HCT116 (cell line): Measurements from ENCODE around the gene SLC25A45. TPM values are rescaled to one million over a fixed set of nuclear protein-coding genes. Genes with fewer than 3 reads are reported as not detected.

Experiments
- ATAC-seq: fragments of 200-7000 bp; cut with Tn5 transposase; 2 replicates; pipeline ENCODE4 v1.9.1; 2020; ENCODE audit warnings: mild to moderate bottlenecking, moderate library complexity
- BruUV-seq: library from RNA; stranded (reverse); fragments of 400-500 nt; replicated peaks from 2 replicates; lab custom pipeline; 2021; lab: Mats Ljungman, UMichigan
- CTCF ChIA-PET: fragments of 300-600 bp; sonication (Branson Sonifier 250); formaldehyde crosslinking; loops from one replicate; lab custom pipeline; 2021; ENCODE audit warnings: antibody characterized with exemption; lab: Charles Lee
- POLR2A ChIA-PET: fragments of 300-600, 350-600 bp; sonication (Branson Sonifier 250); formaldehyde crosslinking; loops from one replicate; lab custom pipeline; 2021; ENCODE audit warnings: antibody characterized with exemption; lab: Charles Lee
- RAD21 ChIA-PET, 2 experiments: fragments of 300-600 bp; sonication (Branson Sonifier 250); formaldehyde crosslinking; loops; one replicate each; lab custom pipeline; 2023; ENCODE audit warnings: low total read pairs in 2 of 2; ENCODE audit not compliant: uncharacterized antibody in 2 of 2, unreplicated experiment in 2 of 2, low non-redundant PET in 1 of 2; lab: Charles Lee
- DNase-seq: peaks from one replicate; pipeline ENCODE4 v3.0.0-alpha.2; 2010; ENCODE audit warnings: low read depth, low spot score
- H2AFZ ChIP-seq: fragments of 200-600 bp; shearing (Covaris generic), sonication (generic); 2 replicates; pipeline ENCODE4 v1.6.1; 2017; ENCODE audit warnings: low read depth, mixed run types, mixed read lengths, antibody characterized with exemption, low read length; ENCODE audit not compliant: poor library complexity, severe bottlenecking
- H3K27ac ChIP-seq: 2 replicates; pipeline ENCODE4 v1.5.1; 2012; ENCODE audit warnings: low read depth, low read length
- H3K27me3 ChIP-seq: fragments of 200-600 bp; sonication (generic); 2 replicates; pipeline ENCODE4 v1.6.1; 2016; ENCODE audit warnings: mixed run types, low read length, mixed read lengths; ENCODE audit not compliant: insufficient read depth
- H3K36me3 ChIP-seq, 2 experiments: fragments of 200-500 bp in 1 of 2; fragments of 200-600 bp in 1 of 2; sonication (Bioruptor generic) in 1 of 2; sonication (generic) in 1 of 2; 2 replicates each; pipeline versions ENCODE4 v1.5.1 to v1.6.1; 2014 to 2016; ENCODE audit warnings: low read length in 2 of 2, inconsistent platforms in 1 of 2, mixed read lengths in 1 of 2, mixed run types in 1 of 2; ENCODE audit not compliant: insufficient read depth in 2 of 2, control insufficient read depth in 1 of 2
- H3K4me1 ChIP-seq, 2 experiments: fragments of 200-600 bp in 1 of 2; sonication (generic) in 1 of 2; 2 replicates each; pipeline versions ENCODE4 v1.5.1 to v1.6.1; 2012 to 2017; ENCODE audit warnings: low read length in 2 of 2, inconsistent platforms in 1 of 2, mild to moderate bottlenecking in 1 of 2, mixed read lengths in 1 of 2, mixed run types in 1 of 2, moderate library complexity in 1 of 2; ENCODE audit not compliant: insufficient read depth in 2 of 2, control insufficient read depth in 1 of 2
- H3K4me2 ChIP-seq: fragments of 200-600 bp; sonication (generic); 2 replicates; pipeline ENCODE4 v1.6.1; 2017; ENCODE audit warnings: mixed run types, low read length, mixed read lengths
- H3K4me3 ChIP-seq, 2 experiments: fragments of 200-600 bp in 1 of 2; sonication (generic) in 1 of 2; replicated peaks in 1 of 2; 2 replicates each; pipeline ENCODE4 v1.5.1; 2011 to 2016; ENCODE audit warnings: low read length in 2 of 2, control low read depth in 1 of 2, low read depth in 1 of 2, mild to moderate bottlenecking in 1 of 2, mixed read lengths in 1 of 2, mixed run types in 1 of 2
- H3K79me2 ChIP-seq: fragments of 200-600 bp; sonication (generic); 2 replicates; pipeline ENCODE4 v1.6.1; 2017; ENCODE audit warnings: mild to moderate bottlenecking, mixed run types, low read length, moderate library complexity, mixed read lengths; ENCODE audit not compliant: insufficient read depth
- H3K9ac ChIP-seq: fragments of 200-600 bp; sonication (generic); 2 replicates; pipeline ENCODE4 v1.6.1; 2016; ENCODE audit warnings: low read length, mixed read lengths
- H3K9me2 ChIP-seq: fragments of 200-600 bp; sonication (generic), shearing (Covaris generic); 2 replicates; pipeline ENCODE4 v1.6.1; 2017; ENCODE audit warnings: mixed run types, mild to moderate bottlenecking, moderate library complexity; ENCODE audit not compliant: insufficient read depth
- H3K9me3 ChIP-seq, 2 experiments: fragments of 200-500 bp in 1 of 2; fragments of 200-600 bp in 1 of 2; sonication (Bioruptor generic) in 1 of 2; sonication (generic) in 1 of 2; 2 replicates each; pipeline ENCODE4 v1.6.1; 2014 to 2017; ENCODE audit warnings: low read length in 2 of 2, mixed read lengths in 2 of 2, inconsistent platforms in 1 of 2, low read depth in 1 of 2, mild to moderate bottlenecking in 1 of 2, mixed run types in 1 of 2, moderate library complexity in 1 of 2; ENCODE audit not compliant: control insufficient read depth in 1 of 2, insufficient read depth in 1 of 2
- H4K20me1 ChIP-seq: fragments of 200-600 bp; sonication (generic), shearing (Covaris generic); 2 replicates; pipeline ENCODE4 v1.6.1; 2017; ENCODE audit warnings: mixed run types, mild to moderate bottlenecking, moderate library complexity; ENCODE audit not compliant: insufficient read depth
- ATF3 ChIP-seq: IDR thresholded peaks from 2 replicates; pipeline ENCODE4 v1.6.1; 2012
- CBX3 ChIP-seq: IDR thresholded peaks from 2 replicates; pipeline ENCODE4 v1.6.1; 2012; ENCODE audit warnings: low read depth
- CEBPB ChIP-seq: IDR thresholded peaks from 2 replicates; pipeline ENCODE4 v1.6.1; 2012; ENCODE audit warnings: low read depth
- ELF1 ChIP-seq: IDR thresholded peaks from 2 replicates; pipeline ENCODE4 v1.6.1; 2012; ENCODE audit warnings: low read depth, borderline replicate concordance
- EZH2phosphoT487 ChIP-seq: fragments of 200-600 bp; IDR thresholded peaks from 2 replicates; pipeline ENCODE4 v1.6.1; 2018; ENCODE audit warnings: antibody characterized with exemption, borderline replicate concordance
- POLR2A ChIP-seq: IDR thresholded peaks from 2 replicates; pipeline ENCODE4 v1.7.0; 2011; ENCODE audit warnings: borderline replicate concordance; ENCODE audit not compliant: insufficient read depth, insufficient read length; ENCODE audit errors: extremely low read depth
- SIN3A ChIP-seq: IDR thresholded peaks from 2 replicates; pipeline ENCODE4 v1.6.1; 2012; ENCODE audit warnings: low read depth
- YY1 ChIP-seq: IDR thresholded peaks from 2 replicates; pipeline ENCODE4 v1.6.1; 2011; ENCODE audit warnings: low read length, low read depth, moderate library complexity, mild to moderate bottlenecking; ENCODE audit not compliant: insufficient replicate concordance; ENCODE audit errors: extremely low read depth
- ZBTB33 ChIP-seq: IDR thresholded peaks from 2 replicates; pipeline ENCODE4 v1.6.1; 2011; ENCODE audit warnings: mild to moderate bottlenecking, low read length, moderate library complexity; ENCODE audit not compliant: insufficient replicate concordance; ENCODE audit errors: extremely low read depth
- ZNF274 ChIP-seq: fragments of 200-500 bp; sonication (Bioruptor generic); IDR thresholded peaks from 2 replicates; pipeline ENCODE4 v1.6.1; 2014; ENCODE audit warnings: mild to moderate bottlenecking, low read depth, low read length, inconsistent platforms
- intact Hi-C: fragments of 100-400 bp; cut with micrococcal nuclease; formaldehyde crosslinking; loops from 2 replicates; pipeline ENCODE4 v1.10.0; 2022
- total RNA-seq: library from RNA; stranded (reverse); gene quantifications from one replicate; pipeline ENCODE4 v1.2.1, GENCODE V29; 2021; ENCODE audit not compliant: unreplicated experiment
- TF ChIP-seq, protein P1 (sequence below), 3 experiments: fragments of 200-600 bp in 1 of 3; sonication (generic) in 1 of 3; IDR thresholded peaks in 2 of 3; conservative IDR thresholded peaks in 1 of 3; 2 replicates each; pipeline ENCODE4 v1.5.1; 2012 to 2017; ENCODE audit warnings: low read depth in 2 of 3, low read length in 2 of 3, antibody characterized with exemption in 1 of 3, borderline replicate concordance in 1 of 3, control low read depth in 1 of 3, mild to moderate bottlenecking in 1 of 3, mixed read lengths in 1 of 3, mixed run types in 1 of 3, moderate library complexity in 1 of 3; ENCODE audit not compliant: insufficient read depth in 1 of 3

SLC25A45 gene
- total RNA-seq, 1 experiment from 2014 or later = 3.9 TPM

- Histone ChIP-seq H3K9ac (no peak overlapping the region), H3K9me3 (no peaks in the 10 kb centered on the region), H3K27me3 (no peaks in the 10 kb centered on the region), H3K36me3 (peaks cover 12 to 20% of the 10 kb centered on the region in 2 experiments), H3K79me2 (no peaks in the 10 kb centered on the region), H3K27ac (no peak overlapping the region), H4K20me1 (no peaks in the 10 kb centered on the region), H3K9me2 (no peaks in the 10 kb centered on the region)
- BruUV-seq = no TSS peak
- CTCF ChIA-PET = no interaction called here
- no peak for DNase-seq
- TF ChIP-seq YY1 (no peak), ZBTB33 (no peak), ELF1 (no peak), CBX3 (no peak), EZH2phosphoT487 (no peak)
- TF ChIP-seq, all 23 proteins: peak for 0
- no peaks in the 10 kb centered on the region for H3K4me1 ChIP-seq
- ChIA-PET RAD21 (no interaction called here), POLR2A (no interaction called here)
- intact Hi-C loops = no loop called here
- H2AFZ ChIP-seq = no peak overlapping the region
- no peak for ATAC-seq
- no peak overlapping the region for H3K4me3 ChIP-seq
- H3K4me2 ChIP-seq = no peak overlapping the region
Observed at GRCh38 chr11:65399845-65400244, 17.4 kb upstream of the SLC25A45 start.

DNA sequence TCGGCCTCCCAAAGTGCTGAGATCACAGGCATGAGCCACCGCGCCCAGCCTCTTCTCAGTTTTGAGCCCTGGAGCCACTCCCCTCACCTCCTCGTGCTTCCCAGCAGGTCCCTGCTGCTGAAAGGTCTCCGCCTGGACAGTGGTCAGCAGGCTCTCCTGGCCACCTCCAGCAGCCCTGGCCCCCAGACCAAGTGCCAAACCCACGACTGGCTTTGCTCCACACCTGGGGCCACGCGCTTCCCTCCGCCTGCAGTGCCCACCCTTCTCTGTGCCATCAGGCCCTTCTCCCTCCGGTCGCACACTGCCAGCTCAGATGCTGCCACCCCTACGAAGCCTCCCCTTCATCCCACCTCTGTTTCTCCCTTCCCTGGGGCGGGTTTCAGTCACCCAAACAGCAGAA lies 16.8 kb upstream of the SLC25A45 start:
- no peaks in the 10 kb centered on the region for H3K79me2 ChIP-seq
- no peak overlapping the region for H3K9ac ChIP-seq
- no peaks in the 10 kb centered on the region for H3K27me3 ChIP-seq
- H3K4me3 ChIP-seq = no peak overlapping the region
- no peak for ATAC-seq
- no peaks in the 10 kb centered on the region for H3K9me2 ChIP-seq
- H2AFZ ChIP-seq = no peak overlapping the region
- no peaks in the 10 kb centered on the region for H4K20me1 ChIP-seq
- no TSS peak for BruUV-seq
- H3K36me3 ChIP-seq = peaks cover 9 to 21% of the 10 kb centered on the region in 2 experiments
- no peak overlapping the region for H3K27ac ChIP-seq
- H3K4me1 ChIP-seq = no peaks in the 10 kb centered on the region
- RAD21 ChIA-PET = no interaction called here
- no peaks in the 10 kb centered on the region for H3K9me3 ChIP-seq
- intact Hi-C loops = no loop called here
- H3K4me2 ChIP-seq = no peak overlapping the region
- TF ChIP-seq EZH2phosphoT487 (no peak), POLR2A (no peak), CEBPB (no peak), ATF3 (no peak), SIN3A (no peak), ZBTB33 (no peak), ZNF274 (no peak)
- TF ChIP-seq, protein P1, sequence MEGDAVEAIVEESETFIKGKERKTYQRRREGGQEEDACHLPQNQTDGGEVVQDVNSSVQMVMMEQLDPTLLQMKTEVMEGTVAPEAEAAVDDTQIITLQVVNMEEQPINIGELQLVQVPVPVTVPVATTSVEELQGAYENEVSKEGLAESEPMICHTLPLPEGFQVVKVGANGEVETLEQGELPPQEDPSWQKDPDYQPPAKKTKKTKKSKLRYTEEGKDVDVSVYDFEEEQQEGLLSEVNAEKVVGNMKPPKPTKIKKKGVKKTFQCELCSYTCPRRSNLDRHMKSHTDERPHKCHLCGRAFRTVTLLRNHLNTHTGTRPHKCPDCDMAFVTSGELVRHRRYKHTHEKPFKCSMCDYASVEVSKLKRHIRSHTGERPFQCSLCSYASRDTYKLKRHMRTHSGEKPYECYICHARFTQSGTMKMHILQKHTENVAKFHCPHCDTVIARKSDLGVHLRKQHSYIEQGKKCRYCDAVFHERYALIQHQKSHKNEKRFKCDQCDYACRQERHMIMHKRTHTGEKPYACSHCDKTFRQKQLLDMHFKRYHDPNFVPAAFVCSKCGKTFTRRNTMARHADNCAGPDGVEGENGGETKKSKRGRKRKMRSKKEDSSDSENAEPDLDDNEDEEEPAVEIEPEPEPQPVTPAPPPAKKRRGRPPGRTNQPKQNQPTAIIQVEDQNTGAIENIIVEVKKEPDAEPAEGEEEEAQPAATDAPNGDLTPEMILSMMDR (IDR thresholded peaks at IDR 0.05 in 2 of 3, conservative IDR thresholded peaks at IDR 0.05 in 1 of 3; ENCODE audit: borderline replicate concordance in 1 of 3, insufficient read depth in 1 of 3, low read depth in 2 of 3, low read length in 2 of 3) = no peak
- DNase-seq = no peak
- POLR2A ChIA-PET = no interaction called here
- CTCF ChIA-PET = no interaction called here
